Umbilical cord (tissue), 2 donors: ENCODE data around the gene MINK1. TPM values are rescaled to one million over a fixed set of nuclear protein-coding genes. Genes with fewer than 3 reads are reported as not detected.

Source experiments
- DNase-seq: peaks from one replicate; pipeline ENCODE4 v3.0.0-alpha.2; 2015; ENCODE audit warnings: low spot score
- total RNA-seq: library from RNA; depleted of rRNA; stranded (reverse); fragments of >200 nt; gene quantifications from one replicate; pipeline ENCODE4 v1.2.3, GENCODE V29; 2014; ENCODE audit warnings: low replicate concordance; ENCODE audit not compliant: insufficient read depth

The MINK1 gene
- total RNA-seq, 1 donor from 2014 or later: 10.1 TPM

GRCh38 chr17:4932756-4933155 is 99.6 kb downstream of the MINK1 start:
- DNase-seq: no peak

GRCh38 chr17:4933646-4934045 is 100.5 kb downstream of the MINK1 start:
- DNase-seq: no peak

GRCh38 chr17:4934173-4934979 is 101.2 kb downstream of the MINK1 start:
- DNase-seq: no peak

- DNase-seq: no peak
Measured at GRCh38 chr17:4935650-4936049, 102.5 kb downstream of the MINK1 start.

GRCh38 chr17:4936436-4936835 is 103.3 kb downstream of the MINK1 start:
- no peak for DNase-seq

GRCh38 chr17:4937553-4937952 is 104.4 kb downstream of the MINK1 start:
- no peak for DNase-seq

- DNase-seq: no peak
Measured at GRCh38 chr17:4938069-4938491, 104.9 kb downstream of the MINK1 start.

- DNase-seq: no peak
Measured at GRCh38 chr17:4938688-4939545, 105.8 kb downstream of the MINK1 start.

- DNase-seq: no peak
Measured at GRCh38 chr17:4939546-4939795, 106.3 kb downstream of the MINK1 start.

- DNase-seq: peak; percentile 100
Measured at GRCh38 chr17:4939796-4940554, 106.8 kb downstream of the MINK1 start, which contains the start of the genes RNF167 and SLC25A11. Gene RNF167, plus strand, starts transcription at chr17:4940268. Its CDS starts 642 bp downstream, at chr17:4940910. Gene SLC25A11, minus strand, starts transcription at chr17:4940046. Its CDS starts 136 bp downstream, at chr17:4939910.

GRCh38 chr17:4940555-4941318 is 107.6 kb downstream of the MINK1 start:
- no peak for DNase-seq

- DNase-seq: no peak
Measured at GRCh38 chr17:4941319-4941610, 108.1 kb downstream of the MINK1 start.

- DNase-seq: no peak
Measured at GRCh38 chr17:4942760-4943508, 109.8 kb downstream of the MINK1 start.

- no peak for DNase-seq
Measured at GRCh38 chr17:4944163-4944553, 111.0 kb downstream of the MINK1 start.

GRCh38 chr17:4944554-4945175 is 111.5 kb downstream of the MINK1 start:
- DNase-seq: no peak

GRCh38 chr17:4945176-4945943 is 112.2 kb downstream of the MINK1 start:
- DNase-seq: peak; percentile 74

GRCh38 chr17:4945944-4946280 is 112.8 kb downstream of the MINK1 start:
- no peak for DNase-seq

GRCh38 chr17:4946312-4946976 is 113.3 kb downstream of the MINK1 start:
- DNase-seq: no peak

- peak; percentile 50 for DNase-seq
Measured at GRCh38 chr17:4947010-4947410, 113.9 kb downstream of the MINK1 start.
